ENCODE data around the gene EHD4.

The EHD4 gene

DNA sequence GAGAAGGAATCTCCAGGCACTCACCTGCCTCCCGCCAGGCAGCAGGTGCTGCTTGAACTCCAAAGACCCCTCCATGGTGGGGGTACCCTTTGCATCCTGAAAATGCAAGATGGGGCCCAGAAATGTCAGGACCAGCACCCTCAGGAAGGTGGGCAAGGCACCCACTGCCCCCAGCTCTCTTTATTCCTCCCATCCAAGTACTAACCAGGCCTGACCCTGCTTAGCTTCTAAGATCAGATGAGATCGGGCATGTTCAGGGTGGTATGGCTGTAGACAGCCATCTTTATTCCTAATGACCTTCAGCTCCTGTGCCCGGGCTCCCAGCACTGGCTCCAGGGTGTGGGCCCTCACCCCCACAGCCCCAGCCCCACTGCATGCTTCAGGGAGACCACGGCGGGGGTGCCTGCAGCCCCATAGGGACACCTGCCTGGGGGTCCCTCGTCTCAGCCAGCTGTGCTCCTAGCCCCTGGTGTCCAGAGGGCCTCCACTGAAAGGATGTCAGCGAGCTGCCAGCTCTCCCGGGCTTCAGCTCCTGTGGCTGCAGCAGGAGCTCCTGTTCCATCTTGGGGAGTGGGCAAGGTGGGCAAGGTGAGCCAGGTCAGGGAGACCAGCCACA, 120.5 kb downstream of the EHD4 start:
- no peak overlapping the region for H3K4me3 ChIP-seq (ENCODE audit: low read depth in 1 of 5, low read length in 5 of 5)
- peaks cover 0 to 12% (median 5%) of the 10 kb centered on the region in 5 donors for H3K27me3 ChIP-seq (ENCODE audit: control insufficient read depth in 5 of 5, insufficient read depth in 4 of 5, low read length in 5 of 5)
- H3K36me3 ChIP-seq (ENCODE audit: control insufficient read depth in 5 of 5, insufficient read depth in 5 of 5, low read length in 5 of 5): peaks cover 0 to 29% (median 23%) of the 10 kb centered on the region in 5 donors
- no peaks in the 10 kb centered on the region for H3K9me3 ChIP-seq (ENCODE audit: control insufficient read depth in 5 of 5, low read length in 5 of 5)
- no peaks in the 10 kb centered on the region for H3K4me1 ChIP-seq (ENCODE audit: control insufficient read depth in 5 of 5, insufficient read depth in 5 of 5, low read length in 5 of 5)
- no peak overlapping the region for H3K27ac ChIP-seq (ENCODE audit: low read depth, low read length)
- H3K9ac ChIP-seq (ENCODE audit: low read length in 5 of 5): no peak overlapping the region

DNA sequence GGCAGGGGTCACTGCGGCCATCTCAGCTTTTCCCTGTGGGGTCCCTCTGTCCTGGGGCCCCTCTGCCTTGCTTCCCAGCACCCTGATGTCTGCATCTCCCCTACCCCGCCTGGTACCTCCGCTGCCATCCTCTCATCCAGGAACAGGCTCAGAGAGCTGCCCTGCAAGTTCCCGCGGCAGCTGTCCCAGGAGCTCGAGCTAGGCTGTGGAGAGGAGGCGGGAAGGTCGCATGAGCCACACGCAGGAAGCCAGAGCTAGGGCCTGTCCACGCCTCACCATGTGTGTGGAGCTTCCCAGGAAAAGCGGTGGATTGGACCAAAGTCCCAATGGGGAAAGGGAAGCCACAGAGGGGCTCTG, 121.2 kb downstream of the EHD4 start:
- H3K27ac ChIP-seq (ENCODE audit: low read depth, low read length): no peak overlapping the region
- H3K4me3 ChIP-seq (ENCODE audit: low read depth in 1 of 5, low read length in 5 of 5): no peak overlapping the region
- H3K4me1 ChIP-seq (ENCODE audit: control insufficient read depth in 5 of 5, insufficient read depth in 5 of 5, low read length in 5 of 5): no peaks in the 10 kb centered on the region
- H3K36me3 ChIP-seq (ENCODE audit: control insufficient read depth in 5 of 5, insufficient read depth in 5 of 5, low read length in 5 of 5): peaks cover 0 to 36% (median 30%) of the 10 kb centered on the region in 5 donors
- H3K27me3 ChIP-seq (ENCODE audit: control insufficient read depth in 5 of 5, insufficient read depth in 4 of 5, low read length in 5 of 5): peaks cover 0 to 11% (median 5%) of the 10 kb centered on the region in 5 donors
- no peak overlapping the region for H3K9ac ChIP-seq (ENCODE audit: low read length in 5 of 5)
- no peaks in the 10 kb centered on the region for H3K9me3 ChIP-seq (ENCODE audit: control insufficient read depth in 5 of 5, low read length in 5 of 5)

DNA sequence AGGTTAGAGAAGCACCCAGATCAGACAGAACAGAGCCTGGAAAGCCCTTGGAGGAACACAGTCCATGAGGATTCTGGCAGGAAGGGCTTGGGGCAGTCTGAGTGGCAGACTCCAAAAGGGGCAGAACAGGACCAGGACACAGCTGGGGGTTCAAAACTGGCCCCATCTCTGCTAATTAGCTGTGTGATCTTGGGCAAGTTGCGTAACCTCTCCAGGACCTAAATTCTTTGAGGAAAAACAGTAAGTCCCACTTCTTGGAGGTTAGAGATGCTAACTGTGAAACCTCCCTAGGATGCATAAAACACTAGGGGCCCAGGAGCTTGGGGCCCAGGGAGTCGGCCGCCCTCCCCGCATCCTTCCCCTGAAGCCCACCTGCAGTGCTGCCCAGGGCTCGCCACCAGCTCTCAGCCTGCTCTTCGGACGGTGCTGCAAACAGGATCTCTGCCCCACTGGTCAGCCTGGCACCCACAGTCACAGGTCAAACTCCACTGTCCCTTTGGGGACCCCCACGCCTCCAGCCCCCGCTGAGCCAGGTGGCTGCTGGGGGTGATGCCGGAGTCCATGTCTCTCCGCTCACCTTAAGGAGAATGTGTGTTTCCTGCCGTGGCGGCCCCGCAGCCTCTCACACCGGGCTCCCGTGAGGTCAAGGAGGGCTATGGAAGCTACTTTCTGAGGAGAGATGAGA, 121.7 kb downstream of the EHD4 start:
- H3K4me1 ChIP-seq (ENCODE audit: control insufficient read depth in 5 of 5, insufficient read depth in 5 of 5, low read length in 5 of 5): no peaks in the 10 kb centered on the region
- H3K9me3 ChIP-seq (ENCODE audit: control insufficient read depth in 5 of 5, low read length in 5 of 5): no peaks in the 10 kb centered on the region
- H3K27me3 ChIP-seq (ENCODE audit: control insufficient read depth in 5 of 5, insufficient read depth in 4 of 5, low read length in 5 of 5): peaks cover 0 to 9% (median 4%) of the 10 kb centered on the region in 5 donors
- no peak overlapping the region for H3K4me3 ChIP-seq (ENCODE audit: low read depth in 1 of 5, low read length in 5 of 5)
- H3K9ac ChIP-seq (ENCODE audit: low read length in 5 of 5): no peak overlapping the region
- H3K27ac ChIP-seq (ENCODE audit: low read depth, low read length): no peak overlapping the region
- H3K36me3 ChIP-seq (ENCODE audit: control insufficient read depth in 5 of 5, insufficient read depth in 5 of 5, low read length in 5 of 5): peaks cover 0 to 41% (median 35%) of the 10 kb centered on the region in 5 donors

DNA sequence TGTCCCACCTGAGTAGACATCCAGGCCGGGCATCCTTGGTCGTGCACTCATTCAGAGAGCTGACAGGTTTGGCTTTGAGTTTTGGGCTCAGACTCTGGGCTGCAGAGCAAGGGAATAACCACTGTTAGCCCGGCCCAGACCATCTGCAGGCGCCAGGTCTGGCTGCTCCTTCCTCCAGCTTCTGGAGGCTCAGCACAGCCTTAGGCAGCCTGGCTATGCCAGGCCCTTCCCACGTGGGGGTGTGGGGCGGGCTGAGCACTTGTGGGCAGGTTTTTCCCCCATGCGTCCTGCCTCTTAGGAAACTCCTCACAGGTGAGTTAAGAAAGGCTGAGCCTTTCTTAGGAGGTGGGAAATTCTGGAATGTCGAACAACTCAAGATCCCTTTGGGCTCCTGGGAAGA, 122.5 kb downstream of the EHD4 start:
- no peak overlapping the region for H3K9ac ChIP-seq (ENCODE audit: low read length in 5 of 5)
- H3K4me1 ChIP-seq (ENCODE audit: control insufficient read depth in 5 of 5, insufficient read depth in 5 of 5, low read length in 5 of 5): no peaks in the 10 kb centered on the region
- no peak overlapping the region for H3K27ac ChIP-seq (ENCODE audit: low read depth, low read length)
- H3K9me3 ChIP-seq (ENCODE audit: control insufficient read depth in 5 of 5, low read length in 5 of 5): no peaks in the 10 kb centered on the region
- H3K27me3 ChIP-seq (ENCODE audit: control insufficient read depth in 5 of 5, insufficient read depth in 4 of 5, low read length in 5 of 5): peaks cover 0 to 8% (median 3%) of the 10 kb centered on the region in 5 donors
- no peak overlapping the region for H3K4me3 ChIP-seq (ENCODE audit: low read depth in 1 of 5, low read length in 5 of 5)
- H3K36me3 ChIP-seq (ENCODE audit: control insufficient read depth in 5 of 5, insufficient read depth in 5 of 5, low read length in 5 of 5): peaks cover 0 to 45% (median 43%) of the 10 kb centered on the region in 5 donors

DNA sequence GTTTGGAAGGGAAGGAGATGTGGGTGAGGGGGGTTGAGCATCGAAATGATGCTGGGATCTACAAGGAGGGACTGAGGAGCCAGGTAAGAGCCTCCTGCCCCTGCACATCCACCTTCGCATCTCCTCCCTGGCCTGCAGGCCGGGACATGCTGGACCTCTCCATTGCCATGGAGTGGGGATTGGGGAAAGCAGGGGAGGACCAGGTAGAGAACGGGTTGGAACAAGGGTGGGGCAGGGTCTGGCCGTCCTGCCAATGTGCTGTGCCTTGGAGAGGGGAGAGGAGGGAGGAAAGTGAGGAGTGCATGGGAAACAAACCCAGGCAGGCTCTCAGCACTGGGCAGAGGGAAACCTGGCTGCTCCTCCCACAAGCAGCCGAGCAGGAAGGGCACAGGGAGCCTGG, 123.2 kb downstream of the EHD4 start:
- Histone ChIP-seq H3K4me1 (ENCODE audit: control insufficient read depth in 5 of 5, insufficient read depth in 5 of 5, low read length in 5 of 5) (no peaks in the 10 kb centered on the region), H3K9ac (ENCODE audit: low read length in 5 of 5) (no peak overlapping the region), H3K27ac (ENCODE audit: low read depth, low read length) (no peak overlapping the region), H3K36me3 (ENCODE audit: control insufficient read depth in 5 of 5, insufficient read depth in 5 of 5, low read length in 5 of 5) (peaks cover 0 to 52% (median 49%) of the 10 kb centered on the region in 5 donors), H3K27me3 (ENCODE audit: control insufficient read depth in 5 of 5, insufficient read depth in 4 of 5, low read length in 5 of 5) (peaks cover 0 to 8% (median 3%) of the 10 kb centered on the region in 5 donors), H3K4me3 (ENCODE audit: low read depth in 1 of 5, low read length in 5 of 5) (no peak overlapping the region), H3K9me3 (ENCODE audit: control insufficient read depth in 5 of 5, low read length in 5 of 5) (no peaks in the 10 kb centered on the region)

DNA sequence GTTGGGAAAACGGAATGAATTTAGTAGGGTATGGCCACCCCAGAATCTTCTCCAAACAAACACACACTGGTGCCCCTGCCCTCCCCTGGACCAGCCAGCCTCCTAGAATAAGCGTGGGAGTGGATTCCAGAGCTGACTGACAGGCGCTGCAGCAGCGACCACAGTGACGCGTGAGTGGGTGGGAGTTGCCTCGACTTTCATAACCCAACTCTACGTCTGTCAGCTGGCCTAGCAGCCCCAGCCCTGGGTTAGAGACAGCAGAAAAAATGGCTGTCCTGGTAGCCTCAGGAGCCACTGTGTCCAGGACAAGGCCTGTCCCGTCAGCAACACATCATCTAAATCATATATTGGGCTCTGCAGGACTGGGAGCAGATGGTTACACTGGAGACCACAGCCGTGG, 123.7 kb downstream of the EHD4 start:
- Histone ChIP-seq H3K27me3 (ENCODE audit: control insufficient read depth in 5 of 5, insufficient read depth in 4 of 5, low read length in 5 of 5) (peaks cover 0 to 8% (median 0%) of the 10 kb centered on the region in 5 donors), H3K9me3 (ENCODE audit: control insufficient read depth in 5 of 5, low read length in 5 of 5) (no peaks in the 10 kb centered on the region), H3K36me3 (ENCODE audit: control insufficient read depth in 5 of 5, insufficient read depth in 5 of 5, low read length in 5 of 5) (peaks cover 0 to 58% (median 54%) of the 10 kb centered on the region in 5 donors), H3K27ac (ENCODE audit: low read depth, low read length) (no peak overlapping the region), H3K9ac (ENCODE audit: low read length in 5 of 5) (no peak overlapping the region), H3K4me3 (ENCODE audit: low read depth in 1 of 5, low read length in 5 of 5) (no peak overlapping the region), H3K4me1 (ENCODE audit: control insufficient read depth in 5 of 5, insufficient read depth in 5 of 5, low read length in 5 of 5) (no peaks in the 10 kb centered on the region)

DNA sequence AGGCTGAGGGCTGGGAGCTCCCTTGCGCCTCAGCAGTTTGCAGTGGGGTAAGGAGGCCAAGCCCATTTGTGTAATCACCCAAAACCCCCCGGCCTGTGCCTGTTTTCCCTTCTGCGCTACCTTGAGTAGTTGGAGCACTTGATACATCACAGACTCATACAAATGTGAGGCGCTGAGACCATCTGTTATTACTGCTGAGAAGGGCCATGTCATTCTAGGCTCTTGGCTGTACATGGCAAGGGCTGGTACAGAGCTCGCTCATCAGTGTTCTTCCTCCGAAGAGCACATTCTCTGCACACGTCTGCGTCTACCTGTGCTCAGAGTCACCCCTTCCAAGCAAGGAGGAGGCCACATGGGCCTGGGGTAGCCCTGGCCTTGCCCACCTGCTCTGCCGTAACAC, 124.4 kb downstream of the EHD4 start:
- H3K27ac ChIP-seq (ENCODE audit: low read depth, low read length): no peak overlapping the region
- peaks cover 0 to 8% (median 0%) of the 10 kb centered on the region in 5 donors for H3K27me3 ChIP-seq (ENCODE audit: control insufficient read depth in 5 of 5, insufficient read depth in 4 of 5, low read length in 5 of 5)
- H3K4me3 ChIP-seq (ENCODE audit: low read depth in 1 of 5, low read length in 5 of 5): no peak overlapping the region
- H3K4me1 ChIP-seq (ENCODE audit: control insufficient read depth in 5 of 5, insufficient read depth in 5 of 5, low read length in 5 of 5): no peaks in the 10 kb centered on the region
- peaks cover 0 to 64% (median 57%) of the 10 kb centered on the region in 5 donors for H3K36me3 ChIP-seq (ENCODE audit: control insufficient read depth in 5 of 5, insufficient read depth in 5 of 5, low read length in 5 of 5)
- H3K9ac ChIP-seq (ENCODE audit: low read length in 5 of 5): no peak overlapping the region
- H3K9me3 ChIP-seq (ENCODE audit: control insufficient read depth in 5 of 5, low read length in 5 of 5): no peaks in the 10 kb centered on the region

DNA sequence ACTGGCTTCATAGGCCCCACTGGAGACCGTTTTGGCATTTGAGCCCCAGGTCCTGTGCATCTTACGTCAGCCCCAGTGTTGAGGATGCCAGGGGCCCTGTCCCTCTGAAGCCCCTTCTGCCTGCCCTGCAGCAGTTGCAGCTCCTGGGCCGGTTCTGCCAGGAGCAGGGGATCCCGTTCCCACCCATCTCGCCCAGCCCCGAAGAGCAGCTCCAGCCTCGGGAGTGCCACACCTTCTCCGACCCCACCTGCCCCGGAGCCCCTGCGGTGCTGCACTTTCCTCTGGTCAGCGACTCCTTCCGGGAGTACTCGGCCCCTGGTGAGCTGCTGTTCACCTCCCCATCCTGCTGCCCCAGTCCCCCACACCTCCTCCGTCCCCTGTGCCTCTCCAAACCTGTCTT, 125.2 kb downstream of the EHD4 start:
- Histone ChIP-seq H3K36me3 (ENCODE audit: control insufficient read depth in 5 of 5, insufficient read depth in 5 of 5, low read length in 5 of 5) (peaks cover 0 to 69% (median 57%) of the 10 kb centered on the region in 5 donors), H3K9ac (ENCODE audit: low read length in 5 of 5) (no peak overlapping the region), H3K27me3 (ENCODE audit: control insufficient read depth in 5 of 5, insufficient read depth in 4 of 5, low read length in 5 of 5) (peaks cover 0 to 2% (median 0%) of the 10 kb centered on the region in 5 donors), H3K9me3 (ENCODE audit: control insufficient read depth in 5 of 5, low read length in 5 of 5) (no peaks in the 10 kb centered on the region), H3K4me3 (ENCODE audit: low read depth in 1 of 5, low read length in 5 of 5) (no peak overlapping the region), H3K4me1 (ENCODE audit: control insufficient read depth in 5 of 5, insufficient read depth in 5 of 5, low read length in 5 of 5) (peaks cover 0 to 1% (median 0%) of the 10 kb centered on the region in 5 donors), H3K27ac (ENCODE audit: low read depth, low read length) (no peak overlapping the region)

Measured in subcutaneous abdominal adipose tissue (tissue), 5 donors.